Urinary bladder (tissue), 4 donors: Measurements from ENCODE around the gene SYNE1. TPM values are rescaled to one million over a fixed set of nuclear protein-coding genes. Genes with fewer than 3 reads are reported as not detected.
A peak's percentile ranks its signal among the peaks of the same experiment; 100 is the strongest.

Experiments
- DNase-seq: peaks from one replicate; pipeline ENCODE4 v3.0.0-alpha.2; 2015; ENCODE audit errors: extremely low spot score
- H3K27ac ChIP-seq: one replicate; pipeline ENCODE4 v1.5.1; 2013; ENCODE audit warnings: low read depth, mild to moderate bottlenecking, moderate library complexity
- H3K36me3 ChIP-seq: one replicate; pipeline ENCODE4 v1.6.1; 2013; ENCODE audit warnings: mild to moderate bottlenecking, moderate library complexity; ENCODE audit not compliant: insufficient read depth
- H3K4me1 ChIP-seq: one replicate; pipeline ENCODE4 v1.6.1; 2013; ENCODE audit warnings: mild to moderate bottlenecking, moderate library complexity; ENCODE audit not compliant: insufficient read depth
- H3K4me3 ChIP-seq: one replicate; pipeline ENCODE4 v1.5.1; 2013; ENCODE audit warnings: low read depth, low read length
- WGBS: extraction: QIAGEN DNeasy Blood & Tissue Kit; methylation state at CpG from one replicate; pipeline ENCODE4 v1.1.7; 2013; 5-methylcytosine and 5-hydroxymethylcytosine counted together
- polyA plus RNA-seq: library from polyadenylated mRNA; stranded (reverse); fragments of 200-250 nt; gene quantifications from one replicate; pipeline ENCODE4 v1.2.3, GENCODE V29; 2013
- total RNA-seq: library from RNA; depleted of rRNA; stranded (reverse); fragments of >200 nt; gene quantifications from one replicate; pipeline ENCODE4 v1.2.3, GENCODE V29; 2014
- donor health status: healthy with polysubstance abuse.
- donor health status: healthy.

The SYNE1 gene
- total and polyA plus RNA-seq, 2 donors: 41.9 to 266 TPM

DNA sequence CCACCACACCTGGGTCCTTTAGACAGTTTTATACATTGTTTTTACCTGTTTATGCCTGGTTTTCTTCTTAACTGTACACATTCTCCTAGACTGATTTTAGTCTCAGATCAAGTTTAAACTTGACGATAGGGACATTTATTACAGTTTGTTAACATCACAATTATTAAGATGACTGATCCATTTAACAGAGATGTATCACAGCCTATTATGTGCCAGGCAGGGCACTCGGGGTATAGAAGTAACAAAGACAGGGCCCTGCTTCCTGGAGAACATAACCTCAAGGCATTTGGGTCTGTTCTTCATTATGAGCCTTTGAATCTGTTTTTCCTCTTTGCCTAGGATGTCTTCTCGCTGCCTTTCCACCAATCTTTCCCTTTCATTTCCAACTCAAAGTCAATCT lies 449.2 kb downstream of the SYNE1 start:
- no peak overlapping the region for H3K4me3 ChIP-seq
- WGBS: 71% methylated on average over 3 of the region's 3 CpGs
- no peak for DNase-seq

DNA sequence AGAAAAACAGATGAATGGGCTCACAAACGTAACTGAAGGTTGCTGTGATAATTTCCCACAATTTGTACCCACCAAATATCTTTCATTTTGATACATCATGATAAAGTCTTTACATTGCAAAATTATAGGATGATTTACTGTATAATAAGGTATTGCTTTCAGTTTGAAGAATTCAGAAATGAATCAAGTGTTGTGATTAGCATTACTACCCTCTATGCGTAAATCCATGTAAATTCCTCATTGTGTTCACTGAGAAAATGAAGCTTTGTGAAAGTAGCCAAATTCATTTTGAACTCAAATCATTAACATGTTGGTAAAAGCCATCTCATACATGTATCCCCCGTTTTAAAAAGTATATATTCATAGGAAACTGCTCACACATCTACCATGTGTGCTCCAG lies 450.3 kb downstream of the SYNE1 start:
- Histone ChIP-seq H3K4me1 (no peaks in the 10 kb centered on the region), H3K36me3 (no peaks in the 10 kb centered on the region), H3K4me3 (no peak overlapping the region), H3K27ac (no peak overlapping the region)
- 89% methylated on average over 3 of the region's 3 CpGs for WGBS
- no peak for DNase-seq

More for the DNA sequence above, 449.2 kb downstream of the SYNE1 start:
- Histone ChIP-seq H3K4me1 (no peaks in the 10 kb centered on the region), H3K36me3 (no peaks in the 10 kb centered on the region), H3K27ac (no peak overlapping the region)

GRCh38 chr6:152184917-152185574 lies 452.1 kb downstream of the SYNE1 start:
- H3K27ac ChIP-seq: peak overlapping the region; percentile 23
- 62% methylated on average over 6 of the region's 6 CpGs for WGBS
- H3K36me3 ChIP-seq: no peaks in the 10 kb centered on the region
- no peak overlapping the region for H3K4me3 ChIP-seq
- no peak for DNase-seq
- H3K4me1 ChIP-seq: no peaks in the 10 kb centered on the region

GRCh38 chr6:152184573-152184916 lies 452.6 kb downstream of the SYNE1 start:
- WGBS: 59% methylated on average over 2 of the region's 2 CpGs
- Histone ChIP-seq H3K36me3 (no peaks in the 10 kb centered on the region), H3K4me3 (no peak overlapping the region), H3K27ac (no peak overlapping the region), H3K4me1 (no peaks in the 10 kb centered on the region)
- DNase-seq: no peak

DNA sequence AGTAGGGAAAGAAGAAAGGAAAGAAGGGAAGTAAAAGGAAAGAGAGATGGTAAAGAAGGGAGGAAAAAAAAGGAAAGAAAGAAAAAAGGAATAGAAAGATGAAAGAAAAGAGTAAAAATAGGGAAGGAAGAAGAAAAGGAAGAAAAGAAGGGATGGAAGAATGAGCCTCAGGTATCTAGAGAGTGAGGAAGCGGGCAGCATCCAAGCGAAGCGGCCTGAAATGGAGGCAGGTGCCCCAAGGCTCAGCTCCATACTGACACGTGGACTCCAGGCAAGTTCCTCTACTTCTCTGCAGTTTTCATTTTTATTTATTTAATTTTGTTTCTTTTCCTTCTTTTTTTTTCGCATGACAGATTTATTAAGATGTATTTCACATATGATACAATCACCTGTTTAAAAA lies 456.6 kb downstream of the SYNE1 start:
- no peaks in the 10 kb centered on the region for H3K36me3 ChIP-seq
- WGBS: 97% methylated on average over 5 of the region's 5 CpGs
- DNase-seq: no peak

GRCh38 chr6:152176268-152176667 lies 460.9 kb downstream of the SYNE1 start:
- H3K4me3 ChIP-seq: no peak overlapping the region
- no peak for DNase-seq
- peak overlapping the region; percentile 67 for H3K27ac ChIP-seq
- no peaks in the 10 kb centered on the region for H3K36me3 ChIP-seq
- no peaks in the 10 kb centered on the region for H3K4me1 ChIP-seq
- 42% methylated on average over 4 of the region's 4 CpGs for WGBS

More for the DNA sequence above, 456.6 kb downstream of the SYNE1 start:
- no peak overlapping the region for H3K27ac ChIP-seq
- H3K4me1 ChIP-seq: no peaks in the 10 kb centered on the region
- H3K4me3 ChIP-seq: no peak overlapping the region

- no peaks in the 10 kb centered on the region for H3K36me3 ChIP-seq
- no peak overlapping the region for H3K27ac ChIP-seq
- 86% methylated on average over 2 of the region's 2 CpGs for WGBS
- H3K4me1 ChIP-seq: no peaks in the 10 kb centered on the region
- H3K4me3 ChIP-seq: no peak overlapping the region
- DNase-seq: no peak
Observed at GRCh38 chr6:152173957-152174356, 463.2 kb downstream of the SYNE1 start.

- H3K4me3 ChIP-seq: no peak overlapping the region
- no peak for DNase-seq
- H3K36me3 ChIP-seq: no peaks in the 10 kb centered on the region
- H3K4me1 ChIP-seq: no peaks in the 10 kb centered on the region
- no peak overlapping the region for H3K27ac ChIP-seq
- WGBS: 80% methylated on average over 4 of the region's 4 CpGs
Observed at GRCh38 chr6:152173321-152173720, 463.8 kb downstream of the SYNE1 start.

- Histone ChIP-seq H3K4me3 (no peak overlapping the region), H3K27ac (no peak overlapping the region), H3K4me1 (no peaks in the 10 kb centered on the region), H3K36me3 (no peaks in the 10 kb centered on the region)
- WGBS: 79% methylated on average over 13 of the region's 13 CpGs
- no peak for DNase-seq
Observed at GRCh38 chr6:152170702-152171667, 466.2 kb downstream of the SYNE1 start.

- WGBS: 89% methylated on average over 4 of the region's 4 CpGs
- DNase-seq: no peak
- H3K27ac ChIP-seq: no peak overlapping the region
- no peak overlapping the region for H3K4me3 ChIP-seq
- H3K36me3 ChIP-seq: no peaks in the 10 kb centered on the region
- no peaks in the 10 kb centered on the region for H3K4me1 ChIP-seq
Observed at GRCh38 chr6:152170313-152170701, 466.9 kb downstream of the SYNE1 start.

- Histone ChIP-seq H3K4me1 (no peaks in the 10 kb centered on the region), H3K4me3 (no peak overlapping the region), H3K36me3 (no peaks in the 10 kb centered on the region), H3K27ac (no peak overlapping the region)
- 74% methylated on average over 13 of the region's 13 CpGs for WGBS
- no peak for DNase-seq
Observed at GRCh38 chr6:152167641-152168603, 469.2 kb downstream of the SYNE1 start.

- WGBS: 90% methylated on average over 5 of the region's 5 CpGs
- H3K36me3 ChIP-seq: no peaks in the 10 kb centered on the region
Observed at GRCh38 chr6:152166897-152167296, 470.3 kb downstream of the SYNE1 start.

GRCh38 chr6:152166497-152166896 lies 470.7 kb downstream of the SYNE1 start:
- Histone ChIP-seq H3K4me1 (no peaks in the 10 kb centered on the region), H3K36me3 (no peaks in the 10 kb centered on the region), H3K4me3 (no peak overlapping the region), H3K27ac (no peak overlapping the region)
- no peak for DNase-seq
- WGBS: 85% methylated on average over 4 of the region's 4 CpGs

More at GRCh38 chr6:152166897-152167296, 470.3 kb downstream of the SYNE1 start:
- H3K27ac ChIP-seq: no peak overlapping the region
- H3K4me1 ChIP-seq: no peaks in the 10 kb centered on the region
- DNase-seq: no peak
- no peak overlapping the region for H3K4me3 ChIP-seq
